AG04449 (cell line): ENCODE measurements around the gene DNAAF3.

ENCODE experiments used
- CTCF ChIA-PET: fragments of 350-600 bp; formaldehyde crosslinking; extraction: SDS; loops from one replicate; lab custom pipeline; 2021; ENCODE audit warnings: antibody characterized with exemption; lab: Yijun Ruan, JAX
- POLR2A ChIA-PET: fragments of 400-600, 350-600 bp; formaldehyde crosslinking; extraction: SDS; loops from one replicate; lab custom pipeline; 2020; ENCODE audit warnings: antibody characterized with exemption, inconsistent platforms; lab: Yijun Ruan, JAX
- DNase-seq: peaks from one replicate; pipeline ENCODE4 v3.0.0-alpha.2; 2010; ENCODE audit warnings: low read depth, low spot score
- H3K4me3 ChIP-seq: 2 replicates; pipeline ENCODE4 v1.5.1; 2011; ENCODE audit warnings: low read depth, mild to moderate bottlenecking, control low read depth, low read length
- CTCF ChIP-seq: IDR thresholded peaks from one replicate; pipeline ENCODE4 v1.5.1; 2011; ENCODE audit warnings: mild to moderate bottlenecking, moderate library complexity, low read length, control low read depth, inconsistent platforms; ENCODE audit not compliant: insufficient read depth; ENCODE audit errors: missing control alignments

DNAAF3 gene

DNA sequence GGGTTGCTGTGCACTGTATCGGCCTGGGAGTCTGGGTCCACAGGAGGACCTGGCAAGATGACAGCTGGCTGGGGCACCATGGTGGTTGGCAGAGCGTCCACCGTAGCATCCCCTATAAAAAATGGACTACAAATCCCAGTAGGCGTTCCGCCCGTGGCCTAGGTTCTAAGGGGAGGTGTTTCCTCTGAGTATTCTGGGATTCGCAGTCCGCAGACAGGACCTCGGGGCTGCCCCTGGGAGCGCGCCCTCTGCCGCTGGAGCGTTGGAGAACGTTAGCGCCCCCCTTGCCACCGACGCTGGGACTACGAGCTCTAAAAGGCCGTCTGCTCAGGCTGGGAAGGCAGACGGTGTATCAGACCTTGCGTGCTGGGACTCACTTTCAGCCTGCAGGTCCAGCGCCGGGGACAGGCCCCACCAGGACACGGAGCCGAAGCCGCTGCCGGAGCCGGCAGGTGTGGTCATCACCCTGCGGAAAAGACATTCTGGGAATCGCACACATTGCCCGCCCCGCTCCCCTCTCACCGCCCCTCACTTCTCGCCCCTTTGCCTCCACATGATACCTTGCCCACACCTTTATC is 372 bp downstream of the DNAAF3 start:
- peak overlapping the region; percentile 65 for H3K4me3 ChIP-seq
- CTCF ChIA-PET: interaction anchor here (0.7 to 2.3 kb wide), 14 partner anchors 8 to 338 kb away, joined by 3 to 11 read pairs (median 3); partner anchors contain the start of genes BRSK1 and TNNI3
- TF ChIP-seq CTCF: peak; percentile 80
- no peak for DNase-seq
- POLR2A ChIA-PET: interaction anchor here (1.5 kb wide), 1 partner anchor 221 kb away, joined by 4 read pairs; no protein-coding TSS in a partner anchor

DNA sequence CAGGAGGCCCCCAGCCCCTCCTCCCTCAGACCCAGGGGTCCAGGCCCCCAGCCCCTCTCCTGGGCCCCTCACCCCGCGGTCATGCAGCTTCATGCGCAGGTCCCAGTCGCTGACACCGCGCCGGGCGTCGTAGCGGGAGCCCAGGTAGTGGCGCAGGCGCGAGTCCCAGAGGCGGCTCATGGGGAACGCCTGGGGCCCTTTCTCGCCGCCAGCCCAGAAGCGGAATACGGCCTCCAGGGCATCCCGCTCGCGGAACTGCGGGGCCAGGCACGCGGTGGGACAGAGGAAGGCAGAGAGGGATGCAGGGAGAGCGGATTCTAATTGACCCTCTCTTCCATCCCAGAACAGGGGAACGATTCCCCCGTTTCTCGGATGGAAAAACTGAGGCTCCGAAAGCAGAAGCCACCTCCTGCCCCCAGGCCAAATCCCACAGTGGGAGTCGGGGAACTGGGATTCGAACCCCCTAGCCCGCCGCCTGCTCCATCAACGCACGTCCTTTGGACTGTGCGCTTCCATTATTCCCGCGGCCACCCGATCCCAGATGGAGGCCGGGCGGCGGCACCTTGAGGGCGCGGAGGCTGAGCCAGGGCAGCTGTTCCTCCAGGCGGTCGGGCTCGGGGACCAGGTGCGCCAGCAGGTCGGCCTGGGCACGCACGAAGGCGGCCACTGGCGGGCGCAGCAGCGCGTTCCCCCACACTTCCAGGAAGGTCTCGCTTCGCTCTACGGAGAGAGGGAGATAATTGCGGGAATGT is 4.7 kb downstream of the DNAAF3 start:
- CTCF ChIA-PET: interaction anchor here (2.0 to 2.8 kb wide), 2 partner anchors 21 to 32 kb away, joined by 5 to 29 read pairs; no protein-coding TSS in a partner anchor
- POLR2A ChIA-PET: no interaction called here

GRCh38 chr19:55160986-55161365 is 5.4 kb downstream of the DNAAF3 start:
- no peak for DNase-seq
- POLR2A ChIA-PET: interaction anchor here (1.2 kb wide), 1 partner anchor 55 kb away, joined by 3 read pairs; no protein-coding TSS in a partner anchor
- no peak for TF ChIP-seq CTCF
- CTCF ChIA-PET: interaction anchor here (0.7 to 3.8 kb wide), 21 partner anchors 9 to 682 kb away, joined by 3 to 32 read pairs (median 5); partner anchors contain the start of gene TNNT1
- no peak overlapping the region for H3K4me3 ChIP-seq

More for the DNA sequence above, 4.7 kb downstream of the DNAAF3 start:
- H3K4me3 ChIP-seq: no peak overlapping the region
- DNase-seq: no peak
- no peak for TF ChIP-seq CTCF

- POLR2A ChIA-PET: interaction anchor here (0.6 to 1.2 kb wide), 2 partner anchors 56 to 196 kb away, joined by 3 read pairs; no protein-coding TSS in a partner anchor
- CTCF ChIA-PET: interaction anchor here (0.6 to 3.8 kb wide), 32 partner anchors 8 to 681 kb away, joined by 3 to 32 read pairs (median 4); partner anchors contain the start of genes IL11 and TNNT1
- no peak overlapping the region for H3K4me3 ChIP-seq
- no peak for DNase-seq
- peak; percentile 96 for TF ChIP-seq CTCF
Measured at GRCh38 chr19:55160128-55160985, 6.1 kb downstream of the DNAAF3 start.

GRCh38 chr19:55158848-55159749 is 7.3 kb downstream of the DNAAF3 start:
- no peak for TF ChIP-seq CTCF
- H3K4me3 ChIP-seq: no peak overlapping the region
- no peak for DNase-seq
- CTCF ChIA-PET: interaction anchor here (0.7 to 3.8 kb wide), 20 partner anchors 8 to 686 kb away, joined by 3 to 32 read pairs (median 4); partner anchors contain the start of genes CDC42EP5 and IL11
- POLR2A ChIA-PET: interaction anchor here (0.9 kb wide), 1 partner anchor 248 kb away, joined by 4 read pairs; the partner anchor contains the start of gene UBE2S
